Measurements from ENCODE around the gene COL4A2. TPM values are rescaled to one million over a fixed set of nuclear protein-coding genes. Genes with fewer than 3 reads are reported as not detected.
"Not testable (repeated sequence)": the region's sequence is repeated elsewhere in the genome, so short reads cannot be mapped to it uniquely, and the experiment has no call there.

Gene COL4A2
- total RNA-seq, 8 experiments from 2014 or later, result 3.5 to 379 (median 30.2) TPM

DNA sequence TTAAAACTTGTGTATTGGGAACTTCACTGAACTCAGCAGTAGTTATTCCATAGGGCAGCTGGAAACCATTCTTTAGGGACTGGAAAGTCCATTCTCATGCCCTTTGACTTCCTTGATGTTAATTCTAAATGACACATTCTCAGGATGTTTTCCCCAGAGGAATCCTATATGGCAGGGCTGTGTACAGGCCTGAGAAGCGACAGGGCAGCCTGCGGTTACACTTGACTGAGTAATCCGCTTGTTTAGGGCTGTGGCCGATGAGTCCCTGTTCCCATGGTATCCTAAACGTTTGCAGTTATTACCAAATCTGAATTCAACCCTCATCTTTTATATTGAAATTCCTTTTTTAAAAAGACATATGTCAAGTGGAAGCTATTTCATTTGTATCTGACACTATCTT, 83.5 kb downstream of the COL4A2 start:
- H3K4me3 ChIP-seq, result no peak overlapping the region
- ATAC-seq (replicated peaks in 6 of 8), result peak in 1 of 8 experiments; percentile 13
- in situ Hi-C loops (cut with MboI; ENCODE audit: low pct_unique_long_range_greater_than_20kb in 2 of 9, low sequenced_read_pairs in 9 of 9, unreplicated experiment in 9 of 9), result no loop called here
- WGBS, 10 experiments, result 31 to 100% (median 91%) methylated on average over 1 to 5 of the region's 5 CpGs; no CpG with 5 or more reads in 2 of the 10 experiments
- H3K27ac ChIP-seq, result no peak overlapping the region
- H3K4me1 ChIP-seq (replicated peaks in 1 of 2), result no peaks in the 10 kb centered on the region

DNA sequence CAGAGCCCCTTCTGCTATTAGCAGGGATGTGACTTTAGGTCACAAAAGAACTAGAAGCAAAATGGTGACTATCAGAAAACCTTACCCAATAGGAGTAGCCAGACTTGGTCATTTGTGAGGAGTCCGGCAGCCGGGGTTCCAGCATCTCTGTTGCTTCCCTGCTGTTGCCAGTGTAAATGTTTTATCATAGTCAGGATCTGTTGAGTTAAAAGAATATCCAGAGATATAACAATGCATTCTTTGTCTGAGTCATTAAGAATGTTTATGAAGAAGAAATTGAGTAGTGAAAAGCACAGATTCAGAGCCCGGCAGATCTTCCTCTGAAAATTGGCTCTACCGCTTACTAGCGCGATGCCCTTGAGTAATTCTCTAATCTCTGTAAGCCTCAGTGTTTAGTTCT, 84.2 kb downstream of the COL4A2 start:
- Histone ChIP-seq H3K4me1 (replicated peaks in 1 of 2) (no peaks in the 10 kb centered on the region), H3K27ac (no peak overlapping the region), H3K4me3 (no peak overlapping the region)
- 88 to 100% (median 97%) methylated on average over 1 to 6 of the region's 6 CpGs; no CpG with 5 or more reads in 1 of the 10 experiments for WGBS, 10 experiments
- in situ Hi-C loops (cut with MboI; ENCODE audit: low pct_unique_long_range_greater_than_20kb in 2 of 9, low sequenced_read_pairs in 9 of 9, unreplicated experiment in 9 of 9), result no loop called here
- ATAC-seq (replicated peaks in 6 of 8), result no peak

DNA sequence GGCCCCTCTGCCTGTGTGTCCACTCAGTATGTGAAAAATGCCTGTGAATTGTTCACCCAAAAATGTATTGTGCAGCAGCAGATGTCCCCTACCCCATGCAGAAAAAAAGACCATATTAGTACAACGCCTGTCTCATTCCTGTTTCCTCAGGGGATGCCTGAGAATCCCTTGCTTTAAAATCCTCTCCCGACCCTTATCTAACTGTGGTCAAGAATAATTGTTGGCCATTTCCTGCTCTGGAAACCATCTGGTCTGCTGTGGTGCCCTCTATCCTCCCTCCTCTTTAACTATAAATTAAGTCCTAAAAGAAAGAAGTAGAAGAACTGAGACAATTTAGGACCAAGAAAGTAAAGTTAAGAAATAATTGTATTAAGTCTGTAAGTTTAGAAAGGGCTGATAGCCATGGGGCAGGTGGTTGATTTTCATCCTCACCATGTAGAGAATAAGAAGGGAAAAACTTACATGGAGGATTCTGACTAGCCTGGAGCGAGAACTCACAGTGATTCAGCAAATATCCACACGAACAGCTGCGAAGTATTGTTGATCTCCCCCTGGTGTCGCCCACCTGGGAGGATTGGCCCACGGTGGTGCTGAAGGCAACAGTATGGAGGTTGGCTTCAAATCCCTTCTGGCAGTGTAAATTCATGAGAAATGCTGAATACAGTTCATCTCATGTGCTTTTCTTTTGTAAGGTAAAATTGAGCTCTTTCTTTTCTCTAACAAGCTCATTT, 85.6 kb downstream of the COL4A2 start:
- Histone ChIP-seq H3K4me1 (replicated peaks in 1 of 2) (no peaks in the 10 kb centered on the region), H3K27ac (no peak overlapping the region)

DNA sequence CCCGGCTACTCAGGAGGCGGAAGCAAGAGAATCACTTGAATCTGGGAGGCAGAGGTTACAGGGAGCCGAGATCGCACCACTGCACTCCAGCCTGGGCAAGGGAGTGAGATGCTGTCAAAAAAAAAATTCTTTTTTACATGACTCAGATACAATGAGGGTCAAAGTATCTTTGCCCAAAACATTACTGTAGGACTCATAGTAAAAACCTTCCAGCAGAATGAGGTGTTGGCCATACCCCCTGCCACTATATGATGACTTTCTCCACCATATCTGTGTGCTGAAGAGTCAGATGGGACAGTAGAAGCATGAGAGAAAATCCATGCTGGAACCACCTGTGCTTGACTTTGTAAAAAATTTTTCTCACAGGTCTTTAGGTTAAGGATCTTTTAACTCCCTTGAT, 86.7 kb downstream of the COL4A2 start:
- Histone ChIP-seq H3K4me1 (replicated peaks in 1 of 2) (no peaks in the 10 kb centered on the region), H3K4me3 (no peak overlapping the region), H3K27ac (no peak overlapping the region)
- 90 to 100% (median 100%) methylated on average over 2 to 3 of the region's 4 CpGs; no CpG with 5 or more reads in 5 of the 10 experiments for WGBS, 10 experiments
- no peak for ATAC-seq (replicated peaks in 6 of 8)
- in situ Hi-C loops (cut with MboI; ENCODE audit: low pct_unique_long_range_greater_than_20kb in 2 of 9, low sequenced_read_pairs in 9 of 9, unreplicated experiment in 9 of 9), result no loop called here

More for the DNA sequence above, 85.6 kb downstream of the COL4A2 start:
- no peak overlapping the region for H3K4me3 ChIP-seq
- WGBS, 10 experiments, result 52 to 87% (median 67%) methylated on average over 1 to 7 of the region's 7 CpGs; no CpG with 5 or more reads in 1 of the 10 experiments
- in situ Hi-C loops (cut with MboI; ENCODE audit: low pct_unique_long_range_greater_than_20kb in 2 of 9, low sequenced_read_pairs in 9 of 9, unreplicated experiment in 9 of 9), result no loop called here
- no peak for ATAC-seq (replicated peaks in 6 of 8)

DNA sequence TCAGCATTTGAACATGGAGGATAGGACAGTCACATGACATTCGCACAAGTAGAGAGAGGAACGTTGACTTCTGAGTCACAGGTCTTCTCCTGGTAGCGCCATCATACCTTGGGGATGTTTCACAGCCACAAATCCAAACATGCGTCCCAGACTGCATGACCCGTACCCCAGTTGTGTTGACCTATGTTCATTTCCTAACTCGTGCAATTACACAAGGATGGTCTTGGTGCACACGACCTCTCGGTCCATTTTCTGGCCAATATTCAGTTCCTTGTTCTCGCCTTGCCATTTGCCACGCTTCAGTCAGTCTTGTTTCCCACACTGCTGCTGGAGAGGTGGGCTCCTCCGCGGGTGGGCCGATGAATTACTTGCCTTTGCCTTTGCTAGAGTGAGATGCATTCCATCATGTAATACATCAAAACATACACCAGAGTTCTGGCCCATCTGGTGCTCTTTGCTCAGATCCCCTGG, 87.3 kb downstream of the COL4A2 start:
- Histone ChIP-seq H3K4me1 (replicated peaks in 1 of 2) (no peaks in the 10 kb centered on the region), H3K4me3 (no peak overlapping the region), H3K27ac (no peak overlapping the region)
- peak in 1 of 8 experiments; percentile 1 for ATAC-seq (replicated peaks in 6 of 8)
- 84 to 100% (median 98%) methylated on average over 2 to 12 of the region's 13 CpGs; no CpG with 5 or more reads in 2 of the 10 experiments for WGBS, 10 experiments
- in situ Hi-C loops (cut with MboI; ENCODE audit: low pct_unique_long_range_greater_than_20kb in 2 of 9, low sequenced_read_pairs in 9 of 9, unreplicated experiment in 9 of 9), result no loop called here

DNA sequence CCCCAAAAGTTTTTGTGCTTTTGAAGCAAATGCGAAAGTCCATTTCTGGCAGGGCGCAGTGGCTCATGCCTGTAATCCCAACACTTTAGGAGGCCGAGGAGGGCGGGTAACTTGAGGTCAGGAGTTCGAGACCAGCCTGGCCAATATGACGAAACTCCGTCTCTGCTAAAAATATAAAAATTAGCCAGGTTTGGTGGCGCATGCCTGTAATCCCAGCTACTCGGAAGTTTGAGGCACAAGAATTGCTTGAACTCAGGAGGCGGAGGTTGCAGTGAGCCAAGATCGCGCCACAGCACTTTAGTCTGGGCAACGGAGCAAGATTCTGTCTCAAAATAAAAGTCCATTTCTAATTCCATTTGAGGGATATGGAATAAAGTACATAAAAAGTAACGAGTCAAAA, 88.5 kb downstream of the COL4A2 start:
- in situ Hi-C loops (cut with MboI; ENCODE audit: low pct_unique_long_range_greater_than_20kb in 2 of 9, low sequenced_read_pairs in 9 of 9, unreplicated experiment in 9 of 9); ATAC-seq (replicated peaks in 6 of 8); H3K4me3 ChIP-seq; H3K4me1 ChIP-seq (replicated peaks in 1 of 2); H3K27ac ChIP-seq: not testable (repeated sequence)
- WGBS, 10 experiments, result 90 to 100% (median 96%) methylated on average over 2 to 12 of the region's 14 CpGs

DNA sequence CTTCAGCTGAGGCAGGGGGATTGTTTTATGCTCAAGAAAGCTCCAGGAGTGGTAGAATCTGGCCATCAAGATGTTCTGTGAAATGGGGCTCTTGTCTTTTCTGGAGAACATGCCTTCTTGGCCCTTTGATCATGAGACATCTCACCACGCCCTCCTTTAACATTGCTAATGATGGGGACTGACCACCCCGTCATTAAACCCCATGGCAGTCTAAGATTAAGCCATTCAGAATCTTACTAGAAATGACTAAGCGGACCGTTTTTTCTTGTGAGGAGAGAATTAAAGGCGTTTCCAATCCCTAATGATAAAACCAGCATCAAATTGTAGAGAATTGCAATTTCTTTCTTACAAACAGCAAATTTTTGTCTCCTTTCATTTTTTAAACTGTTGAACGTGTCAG, 89.4 kb downstream of the COL4A2 start:
- Histone ChIP-seq H3K4me3 (no peak overlapping the region), H3K4me1 (replicated peaks in 1 of 2) (no peaks in the 10 kb centered on the region), H3K27ac (no peak overlapping the region)
- in situ Hi-C loops (cut with MboI; ENCODE audit: low pct_unique_long_range_greater_than_20kb in 2 of 9, low sequenced_read_pairs in 9 of 9, unreplicated experiment in 9 of 9), result no loop called here
- 0 to 91% (median 29%) methylated on average over 1 to 6 of the region's 6 CpGs for WGBS, 10 experiments
- peak in 3 of 8 experiments; percentile 74 to 76 (median 74) for ATAC-seq (replicated peaks in 6 of 8)

DNA sequence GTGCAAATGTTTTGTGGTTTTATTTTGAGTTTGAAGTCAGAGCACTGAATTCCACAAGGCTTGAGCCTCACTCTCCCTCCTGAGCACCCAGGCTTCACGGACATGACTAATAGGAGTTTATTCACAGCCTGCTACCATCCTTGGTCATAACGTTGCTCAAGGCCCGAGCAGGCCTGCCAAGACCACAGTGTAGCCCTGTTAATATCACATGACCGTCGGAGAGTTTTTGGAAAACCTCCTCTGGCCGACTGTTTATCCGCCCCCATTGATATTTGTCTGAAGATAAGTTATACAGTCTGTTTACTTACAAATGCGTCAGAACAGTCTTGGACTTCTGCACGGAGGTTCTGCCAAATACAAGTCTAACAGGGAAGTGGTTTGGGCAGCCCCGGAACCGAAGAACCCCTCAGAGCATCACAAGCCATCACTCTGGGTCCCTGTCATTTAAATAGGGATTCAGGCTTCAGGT, 89.9 kb downstream of the COL4A2 start:
- no peaks in the 10 kb centered on the region for H3K4me1 ChIP-seq (replicated peaks in 1 of 2)
- H3K27ac ChIP-seq, result no peak overlapping the region
- WGBS, 10 experiments, result 4 to 100% (median 88%) methylated on average over 1 to 10 of the region's 11 CpGs; no CpG with 5 or more reads in 1 of the 10 experiments
- H3K4me3 ChIP-seq, result no peak overlapping the region
- in situ Hi-C loops (cut with MboI; ENCODE audit: low pct_unique_long_range_greater_than_20kb in 2 of 9, low sequenced_read_pairs in 9 of 9, unreplicated experiment in 9 of 9), result no loop called here
- ATAC-seq (replicated peaks in 6 of 8), result peak in 3 of 8 experiments; percentile 82 to 92 (median 89)

DNA sequence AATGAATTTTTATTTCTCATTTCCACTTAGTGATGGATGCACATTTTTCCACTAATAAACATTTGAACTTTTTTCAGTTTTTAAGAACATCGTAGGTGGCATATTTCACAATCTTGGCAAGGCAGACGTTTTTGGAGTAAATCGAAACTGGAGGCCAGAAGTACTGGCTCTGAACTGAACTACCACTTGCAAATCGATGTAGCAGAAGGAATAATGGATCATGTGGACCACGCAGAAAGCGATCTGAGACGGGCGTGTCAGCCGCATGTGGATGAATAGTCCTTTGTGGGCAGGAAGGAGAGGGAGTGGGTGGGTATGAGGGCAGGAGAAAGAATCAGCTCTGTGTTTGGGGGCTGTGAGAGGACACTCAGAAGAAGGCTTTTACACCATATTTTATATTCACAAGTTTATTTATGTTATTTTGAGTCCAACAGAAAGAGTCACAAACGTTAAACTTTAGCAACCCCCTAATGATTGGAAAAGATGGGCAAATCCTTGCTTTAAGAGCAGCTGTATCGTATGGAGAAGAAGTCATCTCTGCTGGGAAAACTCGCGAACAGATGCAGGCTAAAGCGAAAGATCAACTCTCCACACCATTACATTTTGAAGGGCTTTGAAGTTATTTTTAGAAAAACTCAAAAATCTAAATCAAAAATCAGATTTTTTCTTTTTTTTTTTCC, 90.5 kb downstream of the COL4A2 start:
- WGBS, 10 experiments, result 6 to 100% (median 86%) methylated on average over 5 to 13 of the region's 14 CpGs; no CpG with 5 or more reads in 1 of the 10 experiments
- peak in 3 of 8 experiments; percentile 48 to 56 (median 48) for ATAC-seq (replicated peaks in 6 of 8)
- Histone ChIP-seq H3K4me3 (no peak overlapping the region), H3K4me1 (replicated peaks in 1 of 2) (no peaks in the 10 kb centered on the region), H3K27ac (no peak overlapping the region)
- in situ Hi-C loops (cut with MboI; ENCODE audit: low pct_unique_long_range_greater_than_20kb in 2 of 9, low sequenced_read_pairs in 9 of 9, unreplicated experiment in 9 of 9), result no loop called here

DNA sequence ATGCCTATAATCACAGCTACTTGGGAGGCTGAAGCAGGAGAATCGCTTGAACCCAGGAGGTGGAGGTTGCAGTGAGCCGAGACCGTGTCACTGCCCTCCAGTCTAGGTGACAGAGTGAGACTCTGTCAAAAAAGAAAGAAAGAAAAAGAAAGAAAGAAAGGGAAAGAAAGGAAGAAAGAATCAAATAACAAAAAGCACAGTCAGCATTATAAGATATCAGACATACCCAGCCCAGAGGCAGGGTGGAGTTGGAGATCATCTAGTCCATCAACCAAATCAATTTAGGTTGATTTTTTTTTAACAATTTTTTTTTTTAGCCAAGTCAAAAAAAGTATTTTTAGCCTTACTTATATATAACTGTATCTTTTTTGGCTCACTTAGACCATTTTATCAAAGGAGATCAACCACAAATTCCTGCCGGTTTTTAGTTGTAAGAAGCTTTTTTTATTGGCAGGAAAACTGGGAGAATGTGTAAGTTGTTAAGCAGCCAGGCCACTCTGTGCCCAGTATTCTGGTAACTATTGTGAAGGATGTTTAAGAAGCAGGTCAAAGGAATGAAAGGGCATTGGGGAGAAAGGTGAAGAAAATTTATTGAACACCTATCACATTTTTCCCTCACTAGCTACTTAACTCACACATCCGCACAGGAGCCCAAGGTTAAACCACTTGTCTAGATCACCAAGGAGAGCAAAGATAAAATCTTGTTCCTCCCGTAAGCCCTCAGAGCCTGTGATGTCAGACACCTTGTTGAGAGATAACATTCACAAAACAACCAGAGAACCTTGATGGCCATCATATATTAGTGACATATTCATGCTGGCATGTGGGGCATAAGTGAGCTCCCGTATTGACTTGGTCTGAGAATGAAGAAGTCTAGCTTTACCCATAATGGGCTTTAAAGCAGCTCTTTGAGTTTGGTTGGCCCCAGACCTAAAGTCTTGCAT, 91.8 kb downstream of the COL4A2 start:
- in situ Hi-C loops (cut with MboI; ENCODE audit: low pct_unique_long_range_greater_than_20kb in 2 of 9, low sequenced_read_pairs in 9 of 9, unreplicated experiment in 9 of 9), result no loop called here
- ATAC-seq (replicated peaks in 6 of 8), result no peak
- Histone ChIP-seq H3K27ac (no peak overlapping the region), H3K4me3 (no peak overlapping the region), H3K4me1 (replicated peaks in 1 of 2) (no peaks in the 10 kb centered on the region)
- WGBS, 10 experiments, result 74 to 100% (median 92%) methylated on average over 2 to 7 of the region's 7 CpGs

DNA sequence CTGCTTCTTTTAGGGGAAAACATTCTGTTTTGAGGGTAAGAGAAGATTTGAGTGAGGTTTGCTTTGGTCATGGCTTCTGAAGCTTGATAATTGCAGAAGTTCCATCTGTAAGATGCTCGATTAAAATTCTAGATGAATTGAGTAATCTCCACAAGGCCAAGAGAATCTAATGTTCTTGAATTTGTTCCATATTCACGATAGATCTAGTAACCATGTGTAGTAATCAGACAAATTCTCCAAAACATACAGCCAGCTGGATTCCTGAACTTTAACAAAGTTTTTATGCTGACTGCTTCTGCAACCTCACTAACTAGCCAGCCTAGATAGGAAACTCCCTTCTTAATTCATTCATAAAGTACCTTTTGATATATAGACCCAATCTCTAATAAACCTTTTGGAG, 92.7 kb downstream of the COL4A2 start:
- no peak overlapping the region for H3K27ac ChIP-seq
- in situ Hi-C loops (cut with MboI; ENCODE audit: low pct_unique_long_range_greater_than_20kb in 2 of 9, low sequenced_read_pairs in 9 of 9, unreplicated experiment in 9 of 9), result loop anchor here in 5 of 9 experiments (25.0 kb wide), 1 partner anchor 162 kb away; no protein-coding TSS in a partner anchor
- H3K4me3 ChIP-seq, result no peak overlapping the region
- WGBS, 10 experiments, result 19 to 100% (median 97%) methylated on average over 1 to 2 of the region's 2 CpGs
- no peak for ATAC-seq (replicated peaks in 6 of 8)
- no peaks in the 10 kb centered on the region for H3K4me1 ChIP-seq (replicated peaks in 1 of 2)

DNA sequence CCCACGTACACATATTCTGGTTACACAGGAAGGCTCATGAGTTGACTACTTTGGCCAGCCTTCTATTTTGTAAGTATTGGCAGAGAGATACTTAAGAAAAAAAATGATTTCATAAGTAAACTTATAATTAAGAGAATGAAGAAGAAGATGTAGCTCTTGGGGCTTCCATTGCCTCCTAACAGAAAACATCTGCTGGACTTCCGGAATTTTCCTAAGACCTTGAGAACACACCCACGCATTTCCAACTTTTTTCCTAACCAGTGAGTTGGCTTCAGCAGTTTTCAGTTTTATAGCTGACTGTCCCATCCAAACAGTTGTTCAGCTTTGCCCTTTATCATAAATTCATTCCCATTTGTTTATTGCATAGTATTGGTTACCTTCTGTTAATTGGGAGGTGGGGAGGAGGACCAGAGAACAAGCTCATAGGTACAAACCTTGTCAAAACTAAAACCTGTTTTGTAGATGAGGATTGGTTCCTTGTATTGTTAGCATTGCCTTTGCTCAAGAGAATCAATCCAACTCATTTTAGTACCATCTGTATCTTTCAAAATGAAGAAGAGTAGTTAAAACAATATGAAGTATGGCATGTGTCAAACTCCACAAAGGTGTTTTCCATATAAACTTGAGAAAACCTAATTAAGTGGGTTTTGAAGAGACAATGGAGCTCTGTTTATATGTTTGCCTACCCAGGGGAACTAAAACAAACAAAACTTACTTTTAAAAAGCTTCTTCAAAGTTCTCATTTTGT, 93.9 kb downstream of the COL4A2 start:
- in situ Hi-C loops (cut with MboI; ENCODE audit: low pct_unique_long_range_greater_than_20kb in 2 of 9, low sequenced_read_pairs in 9 of 9, unreplicated experiment in 9 of 9), result loop anchor here in 5 of 9 experiments (25.0 kb wide), 1 partner anchor 164 kb away; no protein-coding TSS in a partner anchor
- Histone ChIP-seq H3K4me3 (no peak overlapping the region), H3K27ac (no peak overlapping the region), H3K4me1 (replicated peaks in 1 of 2) (peaks cover 0 to 1% of the 10 kb centered on the region in 2 donors)
- 5 to 100% (median 92%) methylated on average over 1 to 3 of the region's 3 CpGs; no CpG with 5 or more reads in 3 of the 10 experiments for WGBS, 10 experiments
- ATAC-seq (replicated peaks in 6 of 8), result no peak
